Measurements from ENCODE around the gene ANKRD13B.

ANKRD13B gene

GRCh38 chr17:29608986-29609385, 16.1 kb downstream of the ANKRD13B start:
- H3K9ac ChIP-seq (ENCODE audit: low read length), result no peak overlapping the region
- no peaks in the 10 kb centered on the region for H3K27me3 ChIP-seq (ENCODE audit: low read depth, low read length)
- H3K9me3 ChIP-seq (ENCODE audit: insufficient read depth, low read length), result no peaks in the 10 kb centered on the region
- no peaks in the 10 kb centered on the region for H3K4me1 ChIP-seq (ENCODE audit: low read length)
- H2AFZ ChIP-seq (ENCODE audit: low read depth, low read length), result no peak overlapping the region
- TF ChIP-seq CTCF (IDR thresholded peaks at IDR 0.05; ENCODE audit: low read depth, low read length), result no peak
- TF ChIP-seq EZH2phosphoT487 (IDR thresholded peaks at IDR 0.05; ENCODE audit: low read depth), result no peak
- H3K79me2 ChIP-seq (ENCODE audit: low read length), result peaks cover 4% of the 10 kb centered on the region; the same call in 1 of the 2 replicates
- peaks cover 4% of the 10 kb centered on the region for H3K36me3 ChIP-seq (replicated peaks; ENCODE audit: low read depth, low read length)
- H3K4me3 ChIP-seq (ENCODE audit: low read length), result no peak overlapping the region
- H3K4me2 ChIP-seq (ENCODE audit: low read length), result no peak overlapping the region
- no peak overlapping the region for H3K27ac ChIP-seq (ENCODE audit: low read length)
- peaks cover 2% of the 10 kb centered on the region; the same call in 1 of the 2 replicates for H4K20me1 ChIP-seq (ENCODE audit: insufficient read depth, low read length)

- Histone ChIP-seq H3K4me1 (ENCODE audit: low read length) (peaks cover 5% of the 10 kb centered on the region; the same call in 1 of the 2 replicates), H3K9me3 (ENCODE audit: insufficient read depth, low read length) (no peaks in the 10 kb centered on the region), H3K4me2 (ENCODE audit: low read length) (no peak overlapping the region), H2AFZ (ENCODE audit: low read depth, low read length) (no peak overlapping the region), H3K36me3 (replicated peaks; ENCODE audit: low read depth, low read length) (peaks cover 4% of the 10 kb centered on the region), H3K27me3 (ENCODE audit: low read depth, low read length) (no peaks in the 10 kb centered on the region), H3K4me3 (ENCODE audit: low read length) (no peak overlapping the region), H3K27ac (ENCODE audit: low read length) (no peak overlapping the region), H3K9ac (ENCODE audit: low read length) (no peak overlapping the region), H4K20me1 (ENCODE audit: insufficient read depth, low read length) (peaks cover 2% of the 10 kb centered on the region; the same call in 1 of the 2 replicates), H3K79me2 (ENCODE audit: low read length) (no peaks in the 10 kb centered on the region)
- no peak for TF ChIP-seq EZH2phosphoT487 (IDR thresholded peaks at IDR 0.05; ENCODE audit: low read depth)
- no peak for TF ChIP-seq CTCF (IDR thresholded peaks at IDR 0.05; ENCODE audit: low read depth, low read length)
Observed at GRCh38 chr17:29610395-29610794, 17.5 kb downstream of the ANKRD13B start.

GRCh38 chr17:29611351-29612093, 18.6 kb downstream of the ANKRD13B start:
- TF ChIP-seq EZH2phosphoT487 (IDR thresholded peaks at IDR 0.05; ENCODE audit: low read depth), result no peak
- TF ChIP-seq CTCF (IDR thresholded peaks at IDR 0.05; ENCODE audit: low read depth, low read length), result no peak

GRCh38 chr17:29612094-29612403, 19.1 kb downstream of the ANKRD13B start:
- no peak overlapping the region for H3K9ac ChIP-seq (ENCODE audit: low read length)
- H3K79me2 ChIP-seq (ENCODE audit: low read length), result no peaks in the 10 kb centered on the region
- peaks cover 4% of the 10 kb centered on the region for H3K36me3 ChIP-seq (replicated peaks; ENCODE audit: low read depth, low read length)
- peaks cover 8% of the 10 kb centered on the region for H4K20me1 ChIP-seq (ENCODE audit: insufficient read depth, low read length)
- H3K9me3 ChIP-seq (ENCODE audit: insufficient read depth, low read length), result no peaks in the 10 kb centered on the region
- no peak overlapping the region for H3K4me2 ChIP-seq (ENCODE audit: low read length)
- H3K27ac ChIP-seq (ENCODE audit: low read length), result no peak overlapping the region
- no peaks in the 10 kb centered on the region for H3K27me3 ChIP-seq (ENCODE audit: low read depth, low read length)
- TF ChIP-seq EZH2phosphoT487 (IDR thresholded peaks at IDR 0.05; ENCODE audit: low read depth) (no peak), CTCF (IDR thresholded peaks at IDR 0.05; ENCODE audit: low read depth, low read length) (no peak)
- H2AFZ ChIP-seq (ENCODE audit: low read depth, low read length), result no peak overlapping the region
- peaks cover 8% of the 10 kb centered on the region; the same call in 1 of the 2 replicates for H3K4me1 ChIP-seq (ENCODE audit: low read length)
- no peak overlapping the region for H3K4me3 ChIP-seq (ENCODE audit: low read length)

More at GRCh38 chr17:29611351-29612093, 18.6 kb downstream of the ANKRD13B start:
- no peak overlapping the region for H3K27ac ChIP-seq (ENCODE audit: low read length)
- no peak overlapping the region for H3K9ac ChIP-seq (ENCODE audit: low read length)
- no peaks in the 10 kb centered on the region for H3K79me2 ChIP-seq (ENCODE audit: low read length)
- H4K20me1 ChIP-seq (ENCODE audit: insufficient read depth, low read length), result peaks cover 5% of the 10 kb centered on the region
- peaks cover 4% of the 10 kb centered on the region for H3K36me3 ChIP-seq (replicated peaks; ENCODE audit: low read depth, low read length)
- H3K27me3 ChIP-seq (ENCODE audit: low read depth, low read length), result no peaks in the 10 kb centered on the region
- peaks cover 5% of the 10 kb centered on the region; the same call in 1 of the 2 replicates for H3K4me1 ChIP-seq (ENCODE audit: low read length)
- no peak overlapping the region for H2AFZ ChIP-seq (ENCODE audit: low read depth, low read length)
- no peak overlapping the region for H3K4me3 ChIP-seq (ENCODE audit: low read length)
- H3K4me2 ChIP-seq (ENCODE audit: low read length), result no peak overlapping the region
- H3K9me3 ChIP-seq (ENCODE audit: insufficient read depth, low read length), result no peaks in the 10 kb centered on the region
